EH (cell line): ENCODE data around the gene RUNX3.
"Not testable (repeated sequence)": the region's sequence is repeated elsewhere in the genome, so short reads cannot be mapped to it uniquely, and the experiment has no call there.

Experiments used
- DNase-seq: peaks from one replicate; pipeline ENCODE4 v3.0.0-alpha.2; 2015; ENCODE audit warnings: low read depth

Gene RUNX3

DNA sequence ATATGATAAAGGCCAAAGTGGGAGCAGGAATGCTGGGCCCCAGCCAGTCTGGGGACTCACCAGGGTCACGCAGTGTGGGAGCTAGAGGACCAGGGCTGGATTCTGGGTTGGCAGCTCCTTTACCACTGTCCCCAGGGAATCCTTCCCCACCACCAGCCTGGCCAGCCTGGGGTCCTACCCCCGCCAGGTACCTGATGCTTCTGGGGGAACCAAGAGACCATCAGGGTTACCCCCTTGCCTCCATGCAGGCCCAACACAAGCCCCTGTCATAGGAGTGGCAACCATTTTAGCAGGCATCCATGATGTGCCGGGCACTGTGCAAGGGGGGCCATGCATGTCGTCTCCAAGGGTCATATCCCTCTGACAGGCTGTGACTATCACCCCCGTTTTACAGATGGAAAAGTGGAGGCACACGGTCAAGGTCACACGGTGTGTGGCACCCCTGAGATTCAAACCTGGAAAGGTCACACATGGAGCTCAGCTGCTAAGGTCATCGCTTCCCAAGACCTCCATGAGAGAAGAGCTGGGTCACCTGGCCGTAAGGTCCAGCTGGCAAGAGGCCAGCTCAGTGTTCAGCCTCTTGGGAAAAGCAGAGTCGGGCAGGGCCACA is 16.4 kb downstream of the RUNX3 start:
- DNase-seq: no peak

DNA sequence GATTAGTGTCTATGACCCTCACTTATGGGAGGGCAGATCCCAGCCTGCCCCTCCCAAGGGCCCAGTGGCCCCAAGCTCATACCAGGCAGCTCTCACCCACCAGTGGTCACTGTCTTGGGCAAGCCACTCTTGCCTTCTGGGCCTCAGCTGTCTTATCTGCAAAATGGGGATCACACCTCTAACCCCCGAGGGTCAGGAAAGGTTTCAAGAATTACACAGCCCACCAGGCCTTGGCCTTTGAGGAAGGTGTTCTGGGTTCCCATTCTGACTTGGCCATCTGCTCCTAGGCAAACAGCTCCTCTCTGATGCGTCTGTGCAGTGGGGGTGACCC is 16.8 kb downstream of the RUNX3 start:
- DNase-seq: no peak

DNA sequence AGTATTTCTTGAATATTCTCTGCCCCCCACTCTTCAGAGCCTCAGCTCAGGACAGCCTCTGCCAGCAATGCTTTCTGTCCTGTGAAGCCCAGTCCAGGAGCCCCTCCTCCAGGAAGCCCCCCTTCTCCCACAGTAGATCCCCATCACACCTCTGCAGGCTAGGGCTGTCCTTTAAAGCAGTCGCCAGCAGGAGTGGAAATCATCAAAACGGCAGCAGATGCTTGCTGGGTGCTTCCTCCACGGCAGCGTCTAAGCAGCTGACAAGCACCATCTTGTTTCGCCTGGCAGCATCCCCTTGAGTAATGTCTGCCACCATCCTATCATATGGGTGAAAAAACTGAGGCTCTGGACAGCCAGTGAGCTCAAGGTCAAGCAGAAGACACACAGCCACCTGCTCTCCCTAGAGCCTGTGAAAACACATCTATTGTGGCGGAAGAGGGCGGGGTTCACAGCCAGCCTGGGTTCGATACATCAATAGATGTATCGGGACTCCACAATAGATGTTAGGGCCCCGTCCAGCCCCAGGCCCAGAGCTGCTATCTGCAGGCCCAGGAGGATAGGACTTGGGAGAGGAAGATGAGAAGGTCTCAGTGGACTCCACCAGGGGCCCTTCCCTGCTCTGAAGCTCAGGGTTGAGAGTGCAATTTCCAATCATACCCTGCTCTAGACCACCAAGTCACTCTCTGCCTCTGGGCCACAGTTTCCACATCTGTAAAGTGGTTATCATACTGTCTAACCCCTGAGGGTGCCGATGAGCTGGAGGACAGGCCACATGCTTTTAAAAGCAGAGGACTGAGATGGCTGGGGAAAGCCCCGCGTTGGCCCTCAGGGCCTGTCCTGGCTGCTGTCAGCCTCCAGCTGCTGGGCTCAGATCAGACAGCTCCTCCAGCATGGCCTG is 17.5 kb downstream of the RUNX3 start:
- DNase-seq: peak; percentile 28

- DNase-seq: no peak
Measured at GRCh38 chr1:24911651-24912155, 18.4 kb downstream of the RUNX3 start.

DNA sequence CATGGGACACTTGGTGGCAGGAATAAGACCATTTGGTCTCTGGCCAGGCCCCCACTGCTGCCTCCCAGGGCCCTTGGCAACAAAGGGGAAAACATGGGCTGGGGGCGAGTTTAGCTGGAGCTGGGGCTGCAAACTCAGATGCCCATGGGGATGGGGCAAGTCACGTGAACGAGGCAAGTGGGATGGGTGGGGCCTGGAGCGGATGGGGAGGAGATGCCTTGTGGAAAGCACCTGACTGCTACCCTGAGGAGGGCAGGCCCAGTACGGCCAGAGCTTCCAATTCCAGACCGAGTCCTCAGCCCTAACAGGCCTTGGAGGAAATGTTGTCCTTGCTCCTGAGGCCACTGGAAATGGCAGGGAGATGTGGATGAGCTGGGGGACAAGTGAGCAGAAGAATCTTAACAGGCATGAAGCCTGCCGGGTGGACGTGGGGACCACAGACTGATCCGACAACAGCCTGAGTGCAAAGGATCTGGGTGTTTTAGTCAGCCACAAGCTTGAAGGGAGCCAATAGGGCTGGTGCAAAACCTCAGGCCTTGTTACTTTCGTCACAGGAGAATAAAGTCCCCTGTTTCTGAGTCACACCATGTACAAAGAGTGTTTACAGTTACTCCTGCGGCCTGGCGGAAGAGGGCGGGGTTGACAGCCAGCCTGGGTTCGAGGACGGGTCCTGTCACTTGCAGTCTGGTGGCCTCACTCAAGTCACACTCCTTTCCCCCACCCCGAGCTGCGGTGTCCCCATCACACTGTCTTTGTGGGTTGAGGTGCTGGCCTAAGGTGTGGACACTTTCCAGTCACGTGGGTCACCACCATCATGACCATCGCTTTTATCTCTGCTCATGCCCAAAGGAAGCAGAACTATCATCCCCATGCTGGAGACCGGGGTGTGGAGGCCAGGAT is 19.1 kb downstream of the RUNX3 start:
- peak; percentile 45 for DNase-seq

DNA sequence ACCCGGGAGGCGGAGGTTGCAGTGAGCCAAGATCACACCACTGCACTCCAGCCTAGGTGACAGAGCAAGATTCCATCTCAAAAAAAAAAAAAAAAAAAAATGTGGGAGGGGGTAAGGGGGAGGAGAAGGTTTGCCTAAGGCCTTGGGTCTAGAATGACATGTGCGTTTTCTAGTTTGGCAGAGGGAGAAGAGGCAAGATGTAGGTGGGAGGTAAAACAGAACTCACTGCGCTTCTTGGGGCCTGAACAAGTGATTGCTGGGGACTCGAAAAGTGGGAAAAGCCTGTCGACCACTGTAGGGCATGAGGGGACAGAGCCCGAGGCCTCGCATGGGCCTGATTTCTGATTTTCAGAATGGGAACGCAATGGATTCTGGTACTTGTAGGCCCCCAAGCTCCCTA is 19.9 kb downstream of the RUNX3 start:
- DNase-seq: no peak

DNA sequence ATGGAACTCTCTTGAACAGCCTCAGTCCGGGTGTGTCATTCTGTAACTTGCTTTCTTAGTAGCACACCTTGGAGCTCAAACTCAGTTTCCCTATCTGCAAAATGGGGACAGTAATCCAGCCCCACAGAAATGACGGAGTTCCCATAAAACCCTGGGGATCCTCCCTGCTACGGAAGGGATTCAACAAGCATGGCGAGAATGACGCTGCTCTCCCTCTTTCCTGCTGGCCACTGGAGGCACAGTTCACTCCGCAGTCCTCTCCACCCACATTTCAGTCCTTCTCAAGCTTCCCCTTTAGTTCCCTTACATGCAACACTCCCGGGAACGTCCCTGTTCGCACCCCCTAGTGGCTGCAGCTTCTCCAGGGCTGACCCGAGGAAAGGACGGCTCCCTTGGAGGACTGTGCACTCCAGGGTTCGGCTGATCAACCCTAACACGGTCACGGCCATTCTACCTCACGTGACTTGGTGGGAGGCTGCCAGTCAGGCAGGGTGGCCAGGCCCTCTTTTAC is 20.6 kb downstream of the RUNX3 start:
- DNase-seq: peak; percentile 46

GRCh38 chr1:24908591-24909259 is 21.4 kb downstream of the RUNX3 start:
- DNase-seq: no peak

GRCh38 chr1:24907587-24908294 is 22.3 kb downstream of the RUNX3 start:
- DNase-seq: not testable (repeated sequence)

GRCh38 chr1:24906760-24907490 is 23.2 kb downstream of the RUNX3 start:
- no peak for DNase-seq

- no peak for DNase-seq
Measured at GRCh38 chr1:24905979-24906720, 23.9 kb downstream of the RUNX3 start.

DNA sequence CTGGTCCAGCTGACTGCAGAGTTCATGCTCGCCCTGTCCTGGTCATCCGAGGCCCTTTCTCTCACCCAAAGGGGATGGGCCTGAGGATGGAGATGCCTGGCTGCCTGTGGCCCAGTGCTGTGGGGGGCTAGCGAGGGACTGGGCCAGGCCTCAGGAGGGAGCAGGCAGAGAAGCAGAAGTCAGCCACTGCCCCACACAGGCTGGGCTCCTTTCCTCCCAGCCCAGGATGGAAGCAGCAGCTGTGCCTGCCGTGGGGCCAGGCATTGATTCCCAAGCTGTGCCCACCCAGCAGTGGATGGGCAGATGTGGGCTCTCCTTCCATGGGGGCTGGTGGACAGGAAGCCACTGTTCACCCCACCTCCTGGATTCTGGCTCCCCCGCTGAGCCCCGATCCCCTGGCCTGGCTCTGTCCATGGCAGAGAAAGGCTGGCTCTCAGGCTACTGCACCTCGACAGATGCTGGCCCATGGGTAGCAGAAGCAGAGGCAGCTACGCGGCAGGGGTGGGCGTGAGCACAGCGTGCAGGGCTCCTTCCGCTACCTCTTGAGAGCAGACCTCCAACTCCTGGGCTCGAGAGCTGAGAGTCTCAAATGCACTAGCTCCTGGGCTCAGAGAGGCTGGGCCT is 24.6 kb downstream of the RUNX3 start:
- no peak for DNase-seq

- DNase-seq: no peak
Measured at GRCh38 chr1:24904731-24905354, 25.2 kb downstream of the RUNX3 start.

GRCh38 chr1:24903955-24904730 is 25.9 kb downstream of the RUNX3 start:
- DNase-seq: no peak

GRCh38 chr1:24903560-24903954 is 26.5 kb downstream of the RUNX3 start:
- DNase-seq: no peak

DNA sequence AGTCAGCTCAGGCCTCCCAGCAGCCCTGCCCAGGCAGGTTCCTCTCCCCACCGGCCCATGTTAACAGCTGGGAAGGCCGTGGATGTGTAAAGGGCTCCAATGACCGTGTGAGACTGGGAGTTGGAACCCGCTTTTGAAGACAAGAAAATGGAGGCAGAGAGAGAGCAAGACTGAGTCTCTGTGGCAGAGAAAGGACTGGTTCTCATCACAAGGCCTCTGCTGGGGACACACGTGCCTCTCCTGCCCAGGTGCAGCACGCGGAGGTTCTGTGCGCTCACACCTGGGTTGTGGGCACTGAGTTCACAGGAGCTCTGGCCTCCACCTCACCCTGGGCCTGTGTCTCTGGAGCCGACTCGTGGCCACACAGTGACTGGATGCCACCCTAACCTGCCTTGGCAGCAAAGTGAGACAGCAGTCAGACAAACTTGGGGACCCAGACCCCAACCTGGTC is 27.0 kb downstream of the RUNX3 start:
- no peak for DNase-seq

- DNase-seq: no peak
Measured at GRCh38 chr1:24902471-24902891, 27.6 kb downstream of the RUNX3 start.
